GM18861 (cell line): Measurements from ENCODE around the gene CALN1.
"Not testable (repeated sequence)": the region's sequence is repeated elsewhere in the genome, so short reads cannot be mapped to it uniquely, and the experiment has no call there.

Experiments used
- ATAC-seq: cut with Tn5 transposase; IDR thresholded peaks from one replicate; pipeline ENCODE4 v1.9.1; 2021; ENCODE audit not compliant: unreplicated experiment

Gene CALN1

DNA sequence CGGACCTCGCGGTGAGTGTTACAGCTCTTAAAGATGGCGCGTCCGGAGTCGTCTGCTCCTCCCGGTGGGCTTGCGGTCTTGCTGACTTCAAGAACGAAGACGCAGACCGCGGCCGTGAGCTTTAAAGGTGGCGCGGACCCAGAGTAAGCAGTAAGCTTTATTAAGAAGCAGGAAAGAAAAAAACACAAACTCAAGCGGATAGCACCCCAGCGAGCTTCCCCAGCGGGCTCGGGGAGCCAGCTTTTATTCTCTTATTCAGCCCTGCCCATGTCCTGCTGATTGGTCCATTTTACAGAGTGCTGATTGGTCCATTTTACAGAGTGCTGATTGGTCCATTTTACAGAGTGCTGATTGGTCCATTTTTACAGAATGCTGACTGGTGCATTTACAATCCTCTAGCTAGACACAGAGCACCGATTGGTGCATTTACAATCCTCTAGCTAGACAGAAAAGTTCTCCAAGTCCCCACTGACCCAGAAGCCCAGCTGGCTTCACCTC is at the start of gene CALN1:
Gene CALN1 (minus strand): TSS at position 218 of the 498 bp plus-strand sequence.
- ATAC-seq = not testable (repeated sequence)

DNA sequence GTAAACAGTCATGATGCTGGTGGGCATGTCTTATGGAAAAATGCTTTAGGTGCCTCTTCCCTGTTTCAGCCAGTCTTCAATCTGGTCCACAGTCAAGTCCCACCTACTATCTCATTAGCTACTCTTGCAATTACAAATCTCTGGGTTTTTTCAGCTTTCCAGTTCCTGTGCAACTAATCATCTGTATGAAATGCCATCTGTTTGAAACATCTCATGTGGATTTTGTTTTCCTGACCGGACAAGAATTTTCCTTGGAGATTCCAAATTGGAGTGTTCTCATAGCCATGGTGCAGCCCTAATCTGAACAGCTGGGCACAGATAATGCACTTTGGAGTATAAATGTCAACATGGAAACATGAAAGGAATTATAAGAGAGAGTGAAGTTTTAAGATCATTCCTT is 41.3 kb upstream of the CALN1 start:
- ATAC-seq = no peak

DNA sequence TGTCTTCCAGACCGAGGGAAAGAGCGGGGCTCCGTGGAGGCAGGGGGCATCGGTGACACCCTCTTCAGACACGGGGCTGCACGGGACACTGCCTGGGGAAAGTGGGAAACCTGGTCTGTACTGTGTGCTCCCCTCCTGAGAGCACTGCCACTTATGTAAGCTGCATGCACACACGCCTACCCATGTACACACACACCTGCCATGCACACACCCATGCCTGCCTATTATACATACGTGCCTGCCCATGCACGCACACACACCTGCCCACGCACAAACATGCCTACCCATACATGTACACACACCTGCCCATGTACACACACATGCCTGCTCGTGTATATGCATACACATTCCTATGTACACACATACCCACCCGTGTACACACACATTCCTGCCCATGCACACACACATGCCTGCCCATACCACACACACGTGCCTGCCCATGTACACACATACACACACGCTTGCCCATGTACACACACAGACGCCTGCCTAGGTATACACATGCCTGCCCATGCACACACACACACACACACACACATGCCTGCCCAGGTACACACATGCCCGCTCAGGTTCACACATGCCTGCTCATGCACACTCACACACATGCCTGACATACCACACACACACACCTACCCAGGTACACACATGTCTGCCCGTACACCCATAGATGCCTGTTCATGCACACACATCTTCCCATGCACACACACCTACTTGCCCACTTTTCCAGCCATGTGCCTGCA is 35.5 kb upstream of the CALN1 start:
- ATAC-seq = no peak

DNA sequence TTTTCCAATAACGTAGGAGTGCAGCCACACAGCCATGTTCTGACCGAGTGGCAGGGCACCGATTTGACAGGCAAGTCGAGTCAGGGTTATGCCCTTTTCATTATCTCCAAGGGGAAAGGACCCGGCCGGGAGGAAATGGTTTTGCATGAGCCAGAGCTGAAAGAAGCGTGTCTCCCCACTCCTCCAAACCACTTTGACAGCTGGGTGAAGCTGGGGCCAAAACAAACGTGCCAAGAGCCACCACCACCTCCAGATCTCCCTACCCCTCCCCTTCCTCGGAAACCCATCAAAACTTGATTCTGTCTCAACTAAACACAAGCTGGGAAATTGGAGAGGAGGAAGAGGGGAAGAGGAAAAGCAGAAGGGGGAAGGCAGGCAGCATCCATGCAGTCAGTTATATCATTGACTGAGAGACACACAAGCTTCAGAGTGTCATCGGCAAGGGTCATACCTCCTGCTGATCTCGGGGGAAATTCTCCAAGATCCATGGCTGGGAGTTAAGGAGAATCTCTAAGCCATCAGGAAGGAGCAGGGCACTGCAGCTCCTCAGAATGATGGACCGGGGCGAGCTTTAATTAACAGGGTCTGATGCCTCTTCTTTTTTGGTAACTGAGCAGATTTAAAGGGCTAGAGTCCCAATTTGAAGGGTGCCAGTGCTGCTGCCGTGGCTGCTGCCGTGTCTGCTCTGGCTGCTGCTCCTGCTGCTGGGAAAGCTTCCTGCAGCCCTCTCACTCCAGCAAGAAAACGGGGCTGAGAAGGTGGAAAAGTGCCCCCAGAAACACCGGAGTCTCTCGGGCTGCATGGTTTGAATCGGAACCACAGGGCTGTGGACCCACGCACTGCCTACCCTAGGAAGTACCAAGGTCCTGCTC is 34.7 kb upstream of the CALN1 start:
- ATAC-seq = no peak

DNA sequence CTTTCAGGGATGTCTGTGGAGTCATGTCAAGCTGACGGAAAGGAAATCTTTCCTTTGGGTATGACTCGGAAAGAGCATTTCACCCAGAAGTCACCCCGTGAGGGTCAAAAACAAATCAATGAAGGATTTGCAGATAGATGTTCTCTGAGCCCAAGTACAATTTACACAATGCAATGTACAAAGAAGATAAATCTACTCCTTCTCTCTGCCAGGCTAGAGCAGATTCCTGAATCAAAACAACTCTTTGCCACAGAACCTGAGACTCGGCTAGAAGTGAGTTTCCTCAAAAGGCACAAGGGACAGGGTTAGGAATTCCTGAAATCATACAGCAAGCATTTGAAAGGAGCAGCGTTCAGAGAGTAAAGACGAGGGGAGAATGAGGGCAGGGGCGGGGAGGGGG is 34.0 kb upstream of the CALN1 start:
- ATAC-seq = no peak

DNA sequence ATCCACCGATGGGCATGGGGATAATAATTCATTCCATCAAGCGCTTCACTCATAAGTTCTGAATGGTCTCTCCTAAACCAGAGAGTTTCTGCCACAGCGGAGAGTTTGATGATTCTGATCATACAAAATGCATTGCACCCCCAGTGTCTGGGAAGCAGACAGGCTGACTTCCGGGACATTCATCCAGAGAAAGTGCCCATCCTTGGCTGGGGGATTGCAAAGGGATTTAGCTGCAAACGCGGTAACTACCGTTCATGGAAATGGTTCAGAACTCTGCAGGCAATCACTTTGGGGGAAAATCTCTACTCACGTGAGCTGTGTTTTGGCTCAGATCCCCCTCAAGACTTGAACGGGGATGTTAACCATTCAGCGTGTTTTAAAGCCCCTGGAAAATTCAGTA is 33.4 kb upstream of the CALN1 start:
- ATAC-seq = no peak

DNA sequence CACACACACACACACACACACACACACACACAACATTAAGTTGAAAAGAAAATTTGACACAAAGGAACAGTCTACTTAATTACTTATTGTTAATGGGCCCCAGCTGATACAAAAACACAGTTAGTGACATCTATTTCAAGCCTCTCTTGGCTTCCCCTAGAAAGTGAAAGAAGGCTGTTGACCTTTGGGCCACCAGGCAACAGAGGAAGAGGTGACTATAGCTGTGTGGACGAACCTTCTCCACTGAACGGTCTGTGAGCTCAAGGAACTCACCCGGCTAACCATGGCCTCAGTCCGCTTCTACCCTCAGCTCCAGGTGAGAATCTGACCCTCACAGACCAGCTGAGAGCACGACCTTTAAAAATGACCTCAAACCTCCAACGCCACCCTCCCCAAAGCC is 32.9 kb upstream of the CALN1 start:
- ATAC-seq = no peak

DNA sequence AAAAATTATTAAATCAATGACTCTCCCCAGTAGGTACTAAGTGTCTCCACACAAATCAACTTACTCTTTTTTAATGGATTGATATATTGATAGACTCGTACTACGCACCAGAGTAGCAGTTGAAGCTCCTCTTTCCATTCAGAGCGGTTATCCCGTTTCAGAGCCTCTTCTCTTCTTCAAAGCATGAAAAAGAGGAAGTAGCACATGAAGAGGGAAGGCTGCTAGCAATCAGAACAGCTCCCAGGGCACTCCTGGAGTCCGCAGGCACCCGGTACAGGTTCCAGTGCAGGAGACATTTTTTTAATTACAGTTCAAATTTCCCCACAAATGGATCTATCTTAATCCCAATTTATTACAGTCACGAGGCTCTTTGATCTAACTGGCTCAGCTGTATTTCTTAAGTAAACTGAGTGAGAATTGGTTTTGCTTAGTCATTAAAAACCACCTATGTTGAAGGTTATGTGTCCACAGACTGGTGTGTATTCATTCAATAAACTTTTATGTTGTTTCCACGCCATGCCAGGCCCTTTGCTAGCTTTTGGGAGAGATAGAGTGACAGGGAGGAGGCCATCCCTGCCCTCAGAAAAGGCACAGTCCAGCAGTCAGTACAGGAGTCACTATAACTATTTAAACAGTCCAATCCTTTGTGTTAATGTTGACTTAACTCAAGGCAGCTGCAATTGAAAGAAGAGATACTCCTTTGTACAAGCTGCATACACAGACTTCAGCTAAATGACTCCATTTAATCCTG is 32.1 kb upstream of the CALN1 start:
- no peak for ATAC-seq

DNA sequence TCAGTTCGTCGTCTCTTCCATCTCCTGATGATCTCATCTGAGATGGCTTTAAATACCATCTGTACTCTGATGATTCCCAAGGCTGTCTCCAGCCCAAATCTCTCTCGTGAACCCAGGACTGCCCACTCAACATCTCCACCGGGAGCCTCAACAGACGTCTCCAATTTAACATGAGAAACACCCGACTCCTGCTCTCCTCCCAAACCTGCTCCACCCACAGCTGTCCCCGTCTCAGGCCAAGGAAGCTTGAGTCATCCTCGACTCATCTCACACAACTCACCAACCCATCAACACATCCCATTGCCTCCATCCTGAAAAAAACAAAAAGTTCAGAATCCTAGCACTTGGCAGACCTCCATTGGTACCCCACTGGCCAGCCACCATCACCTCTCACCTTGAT is 29.7 kb upstream of the CALN1 start:
- no peak for ATAC-seq

DNA sequence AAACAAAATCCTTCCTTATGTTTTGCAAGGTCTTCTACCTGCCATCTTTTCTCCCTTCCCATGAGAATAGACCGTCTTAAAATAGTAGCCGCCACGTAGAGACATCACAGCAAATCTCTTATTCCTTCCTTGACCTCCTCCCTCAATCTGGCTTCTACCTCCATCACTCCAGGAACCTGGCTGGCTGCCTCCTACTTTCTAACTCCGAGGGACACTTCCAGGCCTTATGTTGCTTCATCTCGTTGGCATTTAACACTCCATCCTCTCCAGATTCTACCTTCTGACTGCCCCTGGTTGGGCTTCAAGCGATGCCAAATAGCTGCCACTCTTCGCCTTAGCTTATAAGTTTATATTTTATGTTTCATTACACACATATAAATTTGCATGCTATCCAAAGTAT is 26.4 kb upstream of the CALN1 start:
- no peak for ATAC-seq

DNA sequence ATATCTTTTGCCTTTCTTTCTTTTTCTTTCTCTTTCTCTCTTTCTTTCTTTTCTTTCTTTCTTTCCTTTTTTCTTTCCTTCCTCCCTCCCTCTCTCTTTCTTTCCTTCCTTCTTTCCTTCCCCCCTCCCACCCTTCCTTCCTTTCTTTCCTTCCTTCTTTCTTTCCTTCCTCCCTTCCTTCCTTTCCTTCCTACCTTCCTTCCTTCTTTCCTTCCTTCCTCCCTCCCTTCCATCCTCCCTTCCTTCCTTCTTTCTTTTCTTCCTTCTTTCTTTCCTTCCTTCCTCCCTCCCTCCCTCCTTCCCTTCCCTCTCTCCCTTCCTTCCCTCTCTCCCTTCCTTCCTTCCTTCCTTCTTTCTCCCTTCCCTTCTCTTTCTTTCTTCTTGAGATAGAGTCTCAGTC is 25.5 kb upstream of the CALN1 start:
- no peak for ATAC-seq

DNA sequence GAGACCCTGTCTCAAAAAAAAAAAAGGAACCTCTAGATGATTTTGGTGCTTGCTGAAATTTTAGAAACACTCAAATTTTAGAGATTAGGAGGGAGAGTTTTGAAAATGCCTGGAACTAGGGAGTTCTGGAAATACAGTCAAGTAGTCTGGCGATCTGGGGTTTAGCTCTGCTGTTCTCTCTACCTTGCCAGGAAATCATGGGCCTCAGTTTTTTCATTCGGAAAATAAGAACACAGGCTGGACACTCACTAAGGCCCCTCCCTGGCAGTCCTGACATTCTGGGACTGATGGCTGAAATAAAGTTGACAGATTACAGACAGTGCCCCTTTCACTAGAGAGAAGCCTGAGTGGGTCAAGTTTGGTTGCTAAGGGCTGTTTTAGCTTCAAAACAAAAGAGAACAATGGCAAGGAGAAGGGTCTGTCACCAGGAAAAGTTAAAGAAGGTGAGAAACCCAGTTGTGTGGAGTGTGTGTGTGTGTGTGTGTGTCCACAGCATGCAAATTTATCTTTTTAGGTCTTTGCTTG is 25.0 kb upstream of the CALN1 start:
- no peak for ATAC-seq

DNA sequence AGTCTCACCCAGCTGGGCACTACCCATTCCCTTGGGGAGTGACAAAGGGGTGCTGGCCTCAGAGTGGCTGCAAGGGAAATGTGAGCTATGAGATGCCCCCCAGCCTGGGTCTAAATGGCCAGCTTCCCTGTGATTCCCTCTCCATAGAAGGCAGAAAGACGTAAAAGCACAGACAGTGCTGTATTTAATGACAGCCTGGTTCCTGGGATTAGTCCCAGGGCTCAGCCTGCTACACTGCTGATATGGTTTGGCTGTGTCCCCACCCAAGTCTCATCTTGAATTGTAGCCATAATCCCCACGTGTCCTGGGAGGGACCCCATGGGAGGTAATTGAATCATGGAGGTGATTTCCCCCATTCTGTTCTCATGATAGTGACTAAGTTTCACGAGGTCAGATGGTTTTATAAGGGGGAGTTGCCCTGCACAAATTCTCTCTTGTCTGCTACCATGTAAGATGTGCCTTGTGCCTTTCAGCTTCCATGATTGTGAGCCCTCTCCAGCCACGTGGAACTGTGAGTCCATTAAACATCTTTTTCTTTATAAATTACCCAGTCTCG is 23.9 kb upstream of the CALN1 start:
- no peak for ATAC-seq

DNA sequence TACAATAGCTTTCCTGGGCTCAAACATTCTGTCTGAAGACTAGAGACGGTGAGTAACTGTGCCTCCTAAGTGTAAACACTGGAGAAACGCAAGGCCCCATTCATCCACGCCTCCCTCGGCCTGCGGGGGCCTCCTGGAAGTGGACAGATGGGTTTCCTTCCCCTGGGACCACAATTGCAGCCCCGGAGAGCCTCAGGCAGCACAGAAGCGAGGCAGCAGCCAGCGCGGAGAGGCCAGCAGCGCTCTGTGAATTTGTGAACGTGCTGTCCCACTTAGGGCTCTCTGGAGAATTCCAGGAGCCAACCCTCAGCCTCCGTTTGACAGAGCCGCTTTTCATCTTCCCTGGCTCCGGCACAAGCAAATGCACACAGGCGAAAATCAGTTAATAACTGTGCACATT is 23.2 kb upstream of the CALN1 start:
- ATAC-seq = no peak

DNA sequence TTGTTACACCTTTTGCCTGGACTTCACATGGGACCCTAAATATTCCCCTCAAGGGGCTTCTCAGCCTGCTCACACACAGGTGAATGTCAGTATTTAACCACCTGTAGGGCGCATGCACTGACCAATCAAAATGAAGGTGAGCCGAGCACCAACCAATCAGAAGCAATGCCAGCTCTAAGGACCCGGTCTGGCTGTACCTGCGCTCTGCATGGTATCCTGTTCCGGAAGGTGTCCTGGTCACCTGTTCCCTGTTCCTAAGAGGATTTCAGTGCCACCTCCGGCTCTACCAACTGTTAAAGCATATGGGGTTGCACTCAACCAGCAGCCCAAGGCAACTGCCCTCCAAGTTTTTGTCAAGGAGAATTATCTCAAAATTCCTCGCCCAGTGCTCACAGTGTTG is 18.4 kb upstream of the CALN1 start:
- ATAC-seq = no peak

DNA sequence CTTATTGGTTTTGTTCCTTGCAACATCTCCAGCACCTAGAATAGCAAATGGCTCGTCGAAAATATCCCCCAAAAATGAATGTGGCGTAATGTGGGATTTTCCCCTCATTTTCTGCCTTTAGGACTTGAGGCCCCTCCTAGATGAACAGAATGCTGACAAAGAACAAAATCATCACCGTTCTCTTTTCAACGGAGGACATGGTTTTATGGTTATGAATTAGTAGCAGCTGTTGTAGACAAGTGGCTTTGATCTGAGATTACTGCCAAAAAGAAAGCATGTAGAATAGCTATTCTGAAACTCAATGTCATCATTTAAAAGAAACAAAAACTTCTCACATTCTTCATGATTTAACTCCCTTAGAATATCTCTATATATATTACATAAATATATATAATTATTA is 17.2 kb upstream of the CALN1 start:
- ATAC-seq = no peak

DNA sequence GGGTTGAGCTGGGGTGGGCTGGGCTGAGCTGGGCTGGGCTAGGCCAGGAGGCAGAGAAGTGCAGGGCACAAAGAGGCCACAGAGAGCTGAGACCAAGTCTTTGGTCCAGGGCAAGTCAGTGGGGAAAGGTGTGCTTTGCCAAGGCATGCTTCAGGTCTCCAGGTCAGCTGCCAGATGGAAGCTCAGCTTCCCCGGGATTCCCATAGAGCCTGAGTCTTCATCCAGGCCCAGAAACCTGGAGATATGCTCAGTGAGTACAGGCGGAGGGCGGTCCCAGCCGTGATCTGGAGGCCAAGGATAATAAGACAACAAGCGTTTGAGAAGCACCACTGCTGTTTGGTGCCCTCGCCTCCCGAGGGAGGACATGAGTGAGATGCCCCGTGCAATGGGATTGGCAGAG is 4.7 kb upstream of the CALN1 start:
- no peak for ATAC-seq

DNA sequence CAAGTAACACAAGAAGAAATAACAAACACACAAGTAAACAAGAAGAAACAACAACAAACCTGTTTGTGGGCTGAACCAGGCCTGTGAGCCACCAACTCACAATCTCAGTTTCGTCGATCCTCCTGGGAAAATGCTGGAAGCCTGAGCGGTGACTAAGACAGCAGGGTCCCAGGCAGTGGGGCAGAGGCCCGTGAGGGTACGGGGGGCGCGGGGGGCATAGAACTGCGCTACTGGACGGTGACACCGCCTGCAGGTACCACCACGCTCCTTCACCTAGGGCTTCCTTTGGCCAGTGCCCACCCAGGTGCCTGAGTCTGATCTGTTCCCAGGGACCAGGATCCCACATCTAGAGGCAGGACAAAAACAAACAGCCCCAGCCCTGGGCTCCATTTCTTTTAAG is 3.4 kb upstream of the CALN1 start:
- ATAC-seq = no peak

DNA sequence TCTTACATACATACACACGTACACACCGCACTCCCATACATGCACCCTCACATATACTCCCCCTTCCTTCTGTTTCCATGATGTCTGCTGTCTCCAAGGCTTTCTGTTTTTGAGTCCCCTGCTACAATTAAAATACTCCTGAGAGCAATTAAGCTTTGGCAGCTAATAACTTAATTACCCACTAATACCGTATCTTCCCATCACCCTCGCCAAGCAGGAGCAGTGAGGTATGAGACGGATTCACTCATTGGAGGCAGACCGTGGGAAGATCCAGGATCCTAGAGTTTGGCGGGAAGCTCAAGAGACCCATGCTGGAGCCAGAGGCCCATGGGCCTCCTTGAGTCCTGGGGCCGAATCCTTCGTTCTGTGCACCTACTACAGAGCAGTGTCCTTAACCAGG is 1.7 kb upstream of the CALN1 start:
- no peak for ATAC-seq

DNA sequence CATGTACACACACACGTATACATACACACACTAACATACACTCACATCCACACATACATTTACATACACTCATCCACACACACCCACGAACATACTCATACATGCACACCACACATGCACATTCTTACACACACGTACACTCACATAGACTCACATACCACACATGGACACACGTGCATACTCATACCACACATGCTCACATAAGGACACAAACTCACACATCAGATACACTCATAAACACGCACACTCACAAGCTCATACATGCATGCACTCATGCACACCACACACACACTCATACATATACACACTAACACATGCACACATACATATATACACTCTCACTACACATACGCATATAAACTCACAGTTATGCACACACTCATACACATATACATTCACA is 1.2 kb upstream of the CALN1 start:
- ATAC-seq = no peak

DNA sequence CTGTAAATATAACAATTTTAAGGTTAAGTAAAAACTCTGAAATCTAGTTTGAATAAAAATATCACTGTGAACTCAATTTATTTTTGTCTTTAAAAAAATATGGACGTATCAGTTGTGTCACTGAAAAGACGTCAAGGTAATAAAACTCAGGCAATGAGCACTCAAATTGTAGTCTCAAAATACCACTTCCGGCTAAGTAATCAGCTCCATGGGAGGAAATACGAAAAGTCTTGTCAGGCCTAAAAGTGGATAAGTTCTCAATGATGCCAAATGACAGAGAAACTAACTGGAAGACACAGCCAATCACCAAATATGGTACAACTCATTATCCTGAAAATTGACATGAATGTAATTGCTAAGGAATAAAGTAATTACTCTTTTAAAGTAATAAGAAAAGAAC is 719 bp downstream of the CALN1 start:
- ATAC-seq = no peak
